WTC11 (cell line): ENCODE results near the gene PNPLA8. TPM values are rescaled to one million over a fixed set of nuclear protein-coding genes. Genes with fewer than 3 reads are reported as not detected.

Source experiments
- ATAC-seq: fragments of 200-7000 bp; cut with Tn5 transposase; 2 replicates; pipeline ENCODE4 v1.10.0; 2021; ENCODE audit warnings: mild to moderate bottlenecking, moderate library complexity
- CTCF ChIA-PET: fragments of 300-600 bp; sonication (Branson Sonifier 250); formaldehyde crosslinking; loops from one replicate; lab custom pipeline; 2021; ENCODE audit warnings: antibody characterized with exemption; lab: Charles Lee
- POLR2A ChIA-PET: fragments of 350-600 bp; sonication (Branson Sonifier 250); formaldehyde crosslinking; loops from one replicate; lab custom pipeline; 2021; ENCODE audit warnings: antibody characterized with exemption; lab: Charles Lee
- DNase-seq: peaks from one replicate; pipeline ENCODE4 v3.0.0; 2021; ENCODE audit warnings: low spot score
- H3K27ac Mint-ChIP-seq: 2 replicates; pipeline ENCODE4 v1.8.0; 2021; ENCODE audit warnings: mixed read lengths
- H3K27me3 Mint-ChIP-seq: 2 replicates; pipeline ENCODE4 v1.8.0; 2021; ENCODE audit warnings: low read depth, mild to moderate bottlenecking, moderate library complexity, mixed read lengths
- H3K36me3 Mint-ChIP-seq: 2 replicates; pipeline ENCODE4 v1.8.0; 2021; ENCODE audit warnings: mixed read lengths
- H3K4me1 Mint-ChIP-seq: 2 replicates; pipeline ENCODE4 v1.8.0; 2022; ENCODE audit warnings: mixed read lengths
- H3K4me3 Mint-ChIP-seq: 2 replicates; pipeline ENCODE4 v1.8.0; 2021; ENCODE audit warnings: mild to moderate bottlenecking, moderate library complexity, mixed read lengths
- H3K9me3 Mint-ChIP-seq: 2 replicates; pipeline ENCODE4 v1.8.0; 2021; ENCODE audit warnings: mixed read lengths
- CREM ChIP-seq: sonication (generic); formaldehyde crosslinking; IDR thresholded peaks from 2 replicates; pipeline ENCODE4 v1.8.1; 2022; ENCODE audit warnings: mild to moderate bottlenecking, missing genetic modification reagents, moderate library complexity
- ELF4 ChIP-seq: sonication (generic); formaldehyde crosslinking; IDR thresholded peaks from 2 replicates; pipeline ENCODE4 v1.8.1; 2022; ENCODE audit warnings: low read depth, mild to moderate bottlenecking, moderate library complexity, missing genetic modification reagents
- ETV6 ChIP-seq: sonication (generic); formaldehyde crosslinking; IDR thresholded peaks from 2 replicates; pipeline ENCODE4 v1.8.1; 2022; ENCODE audit warnings: mild to moderate bottlenecking, missing genetic modification reagents
- FOXJ3 ChIP-seq: sonication (generic); formaldehyde crosslinking; IDR thresholded peaks from 2 replicates; pipeline ENCODE4 v1.9.0; 2021; ENCODE audit warnings: missing genetic modification reagents, mild to moderate bottlenecking, borderline replicate concordance
- GRHL2 ChIP-seq: fragments of 250-450 bp; sonication (Bioruptor Pico); IDR thresholded peaks from 2 replicates; pipeline ENCODE4 v1.8.0; 2022; ENCODE audit warnings: mild to moderate bottlenecking, moderate library complexity; ENCODE audit not compliant: insufficient replicate concordance, severe bottlenecking
- HMGA2 ChIP-seq: fragments of 250-450 bp; sonication (Bioruptor Pico); IDR thresholded peaks from 2 replicates; pipeline ENCODE4 v1.4.0; 2021; ENCODE audit warnings: mild to moderate bottlenecking, moderate library complexity
- IRF2 ChIP-seq: sonication (generic); formaldehyde crosslinking; IDR thresholded peaks from 2 replicates; pipeline ENCODE4 v1.8.0; 2022; ENCODE audit warnings: low read depth, missing genetic modification reagents, borderline replicate concordance
- NR1H2 ChIP-seq: sonication (generic); formaldehyde crosslinking; IDR thresholded peaks from 2 replicates; pipeline ENCODE4 v1.9.0; 2021; ENCODE audit warnings: mild to moderate bottlenecking, moderate library complexity, missing genetic modification reagents
- NR3C1 ChIP-seq: sonication (generic); formaldehyde crosslinking; conservative IDR thresholded peaks from 2 replicates; pipeline ENCODE4 v1.8.1; 2023; ENCODE audit warnings: low read depth, mild to moderate bottlenecking, missing genetic modification reagents
- OVOL2 ChIP-seq: fragments of 250-450 bp; sonication (Bioruptor Pico); IDR thresholded peaks from 2 replicates; pipeline ENCODE4 v1.9.0; 2021; ENCODE audit warnings: mild to moderate bottlenecking, borderline replicate concordance
- RELA ChIP-seq: sonication (generic); formaldehyde crosslinking; IDR thresholded peaks from 2 replicates; pipeline ENCODE4 v1.8.1; 2022; ENCODE audit warnings: missing genetic modification reagents, mild to moderate bottlenecking, borderline replicate concordance
- RORB ChIP-seq: fragments of 250-450 bp; sonication (Bioruptor Pico); IDR thresholded peaks from 2 replicates; pipeline ENCODE4 v1.9.0; 2021; ENCODE audit warnings: mild to moderate bottlenecking
- SMAD4 ChIP-seq: sonication (generic); formaldehyde crosslinking; IDR thresholded peaks from 2 replicates; pipeline ENCODE4 v1.8.0; 2022; ENCODE audit warnings: mild to moderate bottlenecking, missing genetic modification reagents
- SOX15 ChIP-seq: fragments of 250-450 bp; sonication (Bioruptor Pico); IDR thresholded peaks from 2 replicates; pipeline ENCODE4 v1.9.0; 2021; ENCODE audit warnings: mild to moderate bottlenecking
- SP1 ChIP-seq: sonication (generic); formaldehyde crosslinking; conservative IDR thresholded peaks from 2 replicates; pipeline ENCODE4 v1.8.1; 2022; ENCODE audit warnings: missing genetic modification reagents
- TCF7 ChIP-seq: sonication (generic); formaldehyde crosslinking; IDR thresholded peaks from 2 replicates; pipeline ENCODE4 v1.8.0; 2022; ENCODE audit warnings: mild to moderate bottlenecking, low read depth, missing genetic modification reagents, moderate library complexity
- TEAD1 ChIP-seq: sonication (generic); formaldehyde crosslinking; IDR thresholded peaks from 2 replicates; pipeline ENCODE4 v1.8.0; 2022; ENCODE audit warnings: mild to moderate bottlenecking, missing genetic modification reagents
- ZNF121 ChIP-seq: sonication (generic); formaldehyde crosslinking; IDR thresholded peaks from 2 replicates; pipeline ENCODE4 v1.8.0; 2023; ENCODE audit warnings: missing genetic modification reagents
- ZNF671 ChIP-seq: fragments of 250-450 bp; sonication (Bioruptor Pico); IDR thresholded peaks from 2 replicates; pipeline ENCODE4 v1.8.0; 2021; ENCODE audit warnings: mild to moderate bottlenecking
- total RNA-seq: library from RNA; stranded (reverse); gene quantifications from 3 replicates; pipeline ENCODE4 v1.2.3, GENCODE V29; 2021
- TF ChIP-seq, protein P1 (sequence below): sonication (generic); formaldehyde crosslinking; IDR thresholded peaks from 2 replicates; pipeline ENCODE4 v1.8.1; 2023; ENCODE audit warnings: mild to moderate bottlenecking, missing genetic modification reagents, moderate library complexity
- TF ChIP-seq, protein P2 (sequence below): sonication (generic); formaldehyde crosslinking; IDR thresholded peaks from 2 replicates; pipeline ENCODE4 v1.8.0; 2022; ENCODE audit warnings: mild to moderate bottlenecking, missing genetic modification reagents
- TF ChIP-seq, protein P3 (sequence below): sonication (generic); formaldehyde crosslinking; IDR thresholded peaks from 2 replicates; pipeline ENCODE4 v1.8.1; 2023; ENCODE audit warnings: mild to moderate bottlenecking, missing genetic modification reagents, borderline replicate concordance
- TF ChIP-seq, protein P4 (sequence below): fragments of 250-450 bp; sonication (Bioruptor Pico); IDR thresholded peaks from 2 replicates; pipeline ENCODE4 v1.9.0; 2021; ENCODE audit warnings: mild to moderate bottlenecking
- TF ChIP-seq, protein P5 (sequence below): fragments of 250-450 bp; sonication (Bioruptor Pico); conservative IDR thresholded peaks from 2 replicates; pipeline ENCODE4 v1.9.0; 2021; ENCODE audit warnings: mild to moderate bottlenecking

The PNPLA8 gene
- total RNA-seq, 1 experiment from 2014 or later = 12.4 TPM

DNA sequence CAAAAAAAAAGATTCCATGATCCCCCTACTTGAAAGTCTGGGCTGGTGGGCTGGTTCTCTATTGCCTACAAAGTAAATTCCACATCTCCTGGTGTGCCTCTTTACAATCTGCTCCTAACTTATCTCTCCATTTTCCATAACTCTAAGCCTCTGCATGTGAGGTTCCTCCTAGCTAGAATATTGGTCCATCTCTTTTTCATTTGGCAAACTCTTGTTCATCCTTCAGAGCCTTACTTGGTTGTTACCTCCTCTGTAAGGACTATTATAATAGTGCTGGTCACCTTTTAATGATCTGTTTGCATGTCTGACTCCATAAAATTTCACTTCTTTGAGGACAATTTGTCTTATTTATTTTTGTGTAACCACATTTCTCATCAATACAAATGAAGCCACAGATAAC, 68.1 kb downstream of the PNPLA8 start:
- no peak for ATAC-seq
- peaks cover 52% of the 10 kb centered on the region for H3K27me3 Mint-ChIP-seq
- CTCF ChIA-PET = interaction anchor here (1.8 to 2.3 kb wide), 2 partner anchors 11 to 39 kb away, joined by 10 to 14 read pairs; no protein-coding TSS in a partner anchor
- TF ChIP-seq RORB (no peak), CREM (CRISPR knock-in tag) (no peak), NR1H2 (CRISPR knock-in tag) (no peak), TCF7 (CRISPR knock-in tag) (no peak), OVOL2 (no peak), SOX15 (no peak), TEAD1 (CRISPR knock-in tag) (no peak), RELA (CRISPR knock-in tag) (no peak)
- TF ChIP-seq, protein P1, sequence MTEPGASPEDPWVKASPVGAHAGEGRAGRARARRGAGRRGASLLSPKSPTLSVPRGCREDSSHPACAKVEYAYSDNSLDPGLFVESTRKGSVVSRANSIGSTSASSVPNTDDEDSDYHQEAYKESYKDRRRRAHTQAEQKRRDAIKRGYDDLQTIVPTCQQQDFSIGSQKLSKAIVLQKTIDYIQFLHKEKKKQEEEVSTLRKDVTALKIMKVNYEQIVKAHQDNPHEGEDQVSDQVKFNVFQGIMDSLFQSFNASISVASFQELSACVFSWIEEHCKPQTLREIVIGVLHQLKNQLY = no peak
- TF ChIP-seq, protein P2, sequence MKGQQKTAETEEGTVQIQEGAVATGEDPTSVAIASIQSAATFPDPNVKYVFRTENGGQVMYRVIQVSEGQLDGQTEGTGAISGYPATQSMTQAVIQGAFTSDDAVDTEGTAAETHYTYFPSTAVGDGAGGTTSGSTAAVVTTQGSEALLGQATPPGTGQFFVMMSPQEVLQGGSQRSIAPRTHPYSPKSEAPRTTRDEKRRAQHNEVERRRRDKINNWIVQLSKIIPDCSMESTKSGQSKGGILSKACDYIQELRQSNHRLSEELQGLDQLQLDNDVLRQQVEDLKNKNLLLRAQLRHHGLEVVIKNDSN (CRISPR knock-in tag) = no peak
- TF ChIP-seq, all 79 proteins: peak for 0
- Mint-ChIP-seq H3K27ac (no peak overlapping the region), H3K4me3 (peak overlapping the region; percentile 93), H3K9me3 (no peaks in the 10 kb centered on the region), H3K36me3 (no peaks in the 10 kb centered on the region), H3K4me1 (peaks cover 25% of the 10 kb centered on the region)
- DNase-seq = no peak
- POLR2A ChIA-PET = interaction anchor here (0.6 to 2.5 kb wide), 2 partner anchors 9 to 68 kb away, joined by 3 to 14 read pairs; partner anchors contain the start of gene PNPLA8

DNA sequence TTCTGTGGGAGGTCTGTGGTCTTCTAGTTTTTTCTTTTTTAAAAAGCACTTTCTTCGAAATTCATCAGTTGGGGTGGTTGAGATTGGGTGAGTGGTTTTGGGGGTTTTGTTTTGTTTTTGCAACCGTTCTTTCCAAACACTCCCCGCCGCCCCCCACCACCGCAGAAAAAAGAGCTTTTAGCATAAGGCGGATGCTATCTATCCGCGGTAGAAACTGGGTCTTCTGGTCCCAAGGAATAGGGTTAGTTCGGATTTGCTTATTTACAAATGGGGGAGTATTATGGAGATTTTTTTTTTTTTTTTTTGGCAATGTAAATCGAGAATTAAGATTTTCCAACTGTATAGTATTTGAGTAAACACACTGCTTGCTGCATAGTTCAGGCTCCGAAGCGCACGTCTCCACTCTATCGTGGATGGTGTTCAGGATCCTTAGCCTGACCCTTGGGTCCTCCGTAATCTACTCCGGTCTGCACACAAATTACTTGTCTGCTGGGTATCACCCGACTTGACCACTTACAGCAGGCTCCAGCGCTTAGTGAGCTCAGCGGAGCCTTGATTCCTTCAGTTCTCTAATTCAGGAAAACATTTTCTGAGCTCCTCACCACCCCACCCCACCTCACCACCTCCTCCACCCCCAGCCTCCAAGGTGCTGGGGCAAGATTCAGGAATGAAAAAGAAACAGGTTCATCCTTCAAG, 68.9 kb downstream of the PNPLA8 start:
- Mint-ChIP-seq H3K27me3 (peaks cover 55% of the 10 kb centered on the region), H3K27ac (no peak overlapping the region)
- TF ChIP-seq IRF2 (CRISPR knock-in tag) = no peak
- TF ChIP-seq NR3C1 (CRISPR knock-in tag) = no peak
- TF ChIP-seq ZNF671 (CRISPR knock-in tag) = no peak
- TF ChIP-seq, protein P3, sequence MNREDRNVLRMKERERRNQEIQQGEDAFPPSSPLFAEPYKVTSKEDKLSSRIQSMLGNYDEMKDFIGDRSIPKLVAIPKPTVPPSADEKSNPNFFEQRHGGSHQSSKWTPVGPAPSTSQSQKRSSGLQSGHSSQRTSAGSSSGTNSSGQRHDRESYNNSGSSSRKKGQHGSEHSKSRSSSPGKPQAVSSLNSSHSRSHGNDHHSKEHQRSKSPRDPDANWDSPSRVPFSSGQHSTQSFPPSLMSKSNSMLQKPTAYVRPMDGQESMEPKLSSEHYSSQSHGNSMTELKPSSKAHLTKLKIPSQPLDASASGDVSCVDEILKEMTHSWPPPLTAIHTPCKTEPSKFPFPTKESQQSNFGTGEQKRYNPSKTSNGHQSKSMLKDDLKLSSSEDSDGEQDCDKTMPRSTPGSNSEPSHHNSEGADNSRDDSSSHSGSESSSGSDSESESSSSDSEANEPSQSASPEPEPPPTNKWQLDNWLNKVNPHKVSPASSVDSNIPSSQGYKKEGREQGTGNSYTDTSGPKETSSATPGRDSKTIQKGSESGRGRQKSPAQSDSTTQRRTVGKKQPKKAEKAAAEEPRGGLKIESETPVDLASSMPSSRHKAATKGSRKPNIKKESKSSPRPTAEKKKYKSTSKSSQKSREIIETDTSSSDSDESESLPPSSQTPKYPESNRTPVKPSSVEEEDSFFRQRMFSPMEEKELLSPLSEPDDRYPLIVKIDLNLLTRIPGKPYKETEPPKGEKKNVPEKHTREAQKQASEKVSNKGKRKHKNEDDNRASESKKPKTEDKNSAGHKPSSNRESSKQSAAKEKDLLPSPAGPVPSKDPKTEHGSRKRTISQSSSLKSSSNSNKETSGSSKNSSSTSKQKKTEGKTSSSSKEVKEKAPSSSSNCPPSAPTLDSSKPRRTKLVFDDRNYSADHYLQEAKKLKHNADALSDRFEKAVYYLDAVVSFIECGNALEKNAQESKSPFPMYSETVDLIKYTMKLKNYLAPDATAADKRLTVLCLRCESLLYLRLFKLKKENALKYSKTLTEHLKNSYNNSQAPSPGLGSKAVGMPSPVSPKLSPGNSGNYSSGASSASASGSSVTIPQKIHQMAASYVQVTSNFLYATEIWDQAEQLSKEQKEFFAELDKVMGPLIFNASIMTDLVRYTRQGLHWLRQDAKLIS (CRISPR knock-in tag) = no peak
- no peak for TF ChIP-seq TCF7 (CRISPR knock-in tag)
- TF ChIP-seq, protein P4, sequence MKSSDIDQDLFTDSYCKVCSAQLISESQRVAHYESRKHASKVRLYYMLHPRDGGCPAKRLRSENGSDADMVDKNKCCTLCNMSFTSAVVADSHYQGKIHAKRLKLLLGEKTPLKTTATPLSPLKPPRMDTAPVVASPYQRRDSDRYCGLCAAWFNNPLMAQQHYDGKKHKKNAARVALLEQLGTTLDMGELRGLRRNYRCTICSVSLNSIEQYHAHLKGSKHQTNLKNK (CRISPR knock-in tag) = no peak
- no peak for TF ChIP-seq SP1 (CRISPR knock-in tag)
- no peak for TF ChIP-seq ELF4 (CRISPR knock-in tag)
- no peak for TF ChIP-seq GRHL2 (CRISPR knock-in tag)
- no peak for TF ChIP-seq FOXJ3 (CRISPR knock-in tag)
- TF ChIP-seq ETV6 = no peak
- TF ChIP-seq SMAD4 (CRISPR knock-in tag) = no peak
- TF ChIP-seq, protein P5, sequence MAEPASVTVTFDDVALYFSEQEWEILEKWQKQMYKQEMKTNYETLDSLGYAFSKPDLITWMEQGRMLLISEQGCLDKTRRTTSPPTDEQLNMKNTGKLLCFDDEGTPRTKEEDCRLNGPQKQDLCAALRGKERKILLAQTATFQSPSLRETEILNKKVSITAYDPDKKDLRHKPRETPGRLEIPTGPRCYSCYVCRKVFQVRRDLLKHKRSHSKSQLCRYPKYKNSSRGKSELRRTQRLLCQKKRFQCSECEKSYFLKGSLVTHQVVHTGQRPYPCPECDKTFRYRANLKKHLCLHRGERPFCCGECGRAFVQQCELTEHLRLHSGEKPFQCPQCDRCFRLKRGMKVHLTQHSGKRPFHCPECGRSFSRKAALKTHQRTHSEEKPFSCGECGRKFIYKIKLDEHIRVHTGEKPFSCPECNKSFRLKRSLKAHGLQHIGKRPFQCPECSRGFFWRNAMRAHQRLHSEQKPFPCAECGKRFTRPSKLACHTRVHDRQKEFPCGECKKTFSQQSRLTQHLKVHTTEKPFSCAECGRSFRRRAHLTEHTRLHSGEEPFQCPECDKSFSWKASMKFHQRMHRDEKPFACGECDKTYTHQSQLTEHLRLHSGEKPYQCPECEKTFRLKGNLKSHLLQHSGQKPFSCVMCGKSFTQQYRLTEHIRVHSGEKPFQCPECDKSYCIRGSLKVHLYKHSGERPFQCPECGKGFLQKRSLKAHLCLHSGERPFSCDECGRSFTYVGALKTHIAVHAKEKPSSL (CRISPR knock-in tag) = no peak
- no peak for TF ChIP-seq HMGA2 (CRISPR knock-in tag)
- no peak for TF ChIP-seq ZNF121 (CRISPR knock-in tag)
- no peak for TF ChIP-seq NR1H2 (CRISPR knock-in tag)
- TF ChIP-seq, all 79 proteins: peak for 0
- POLR2A ChIA-PET = interaction anchor here (0.6 to 2.5 kb wide), 3 partner anchors 10 to 217 kb away, joined by 3 to 14 read pairs (median 4); partner anchors contain the start of gene PNPLA8
- CTCF ChIA-PET = interaction anchor here (0.7 to 2.3 kb wide), 5 partner anchors 11 to 714 kb away, joined by 3 to 14 read pairs (median 5); no protein-coding TSS in a partner anchor
- DNase-seq (no peak), ATAC-seq (no peak)
- peaks cover 27% of the 10 kb centered on the region for H3K4me1 Mint-ChIP-seq
- H3K4me3 Mint-ChIP-seq = peak overlapping the region; percentile 93
- H3K9me3 Mint-ChIP-seq = no peaks in the 10 kb centered on the region
- H3K36me3 Mint-ChIP-seq = no peaks in the 10 kb centered on the region
